H1 (cell line): Measurements from ENCODE around the gene FGF18. TPM values are rescaled to one million over a fixed set of nuclear protein-coding genes. Genes with fewer than 3 reads are reported as not detected.
A peak's percentile ranks its signal among the peaks of the same experiment; 100 is the strongest.

Experiments used
- CTCF ChIA-PET: fragments of 300-600 bp; sonication (Branson Sonifier 250); formaldehyde crosslinking; loops from one replicate; lab custom pipeline; 2021; ENCODE audit not compliant: partially characterized antibody; lab: Charles Lee
- POLR2A ChIA-PET: fragments of 300-600 bp; sonication (Branson Sonifier 250); formaldehyde crosslinking; loops from one replicate; lab custom pipeline; 2021; ENCODE audit warnings: inconsistent platforms; ENCODE audit not compliant: partially characterized antibody; lab: Charles Lee
- DNase-seq, 2 experiments: peaks; one replicate each; pipeline versions ENCODE4 v3.0.0 to v3.0.0-alpha.2; 2010 to 2022; ENCODE audit warnings: low spot score in 2 of 2, low read depth in 1 of 2, mixed read lengths in 1 of 2
- FAIRE-seq: peaks from 2 replicates; lab custom pipeline; 2011; peaks lifted over from hg19 to GRCh38; lab: Jason Lieb, UNC
- H2AFZ ChIP-seq: 2 replicates; pipeline ENCODE4 v1.8.1; 2012; ENCODE audit warnings: low read length, inconsistent platforms
- H2AK5ac ChIP-seq: 2 replicates; pipeline ENCODE4 v1.6.1; 2013; ENCODE audit warnings: low read depth, low read length
- H2BK120ac ChIP-seq: replicated peaks from 2 replicates; pipeline ENCODE3; 2013; ENCODE audit warnings: low read depth, low read length, inconsistent platforms
- H2BK12ac ChIP-seq: 2 replicates; pipeline ENCODE4 v1.6.1; 2013; ENCODE audit warnings: low read depth, low read length
- H2BK15ac ChIP-seq: 2 replicates; pipeline ENCODE4 v1.6.1; 2013; ENCODE audit warnings: low read length
- H2BK20ac ChIP-seq: 2 replicates; pipeline ENCODE4 v1.6.1; 2013; ENCODE audit warnings: low read length
- H2BK5ac ChIP-seq: 2 replicates; pipeline ENCODE4 v1.6.1; 2013; ENCODE audit warnings: low read depth, low read length
- H3K14ac ChIP-seq: 2 replicates; pipeline ENCODE4 v1.6.1; 2013; ENCODE audit warnings: inconsistent platforms; ENCODE audit not compliant: insufficient read length
- H3K18ac ChIP-seq: 2 replicates; pipeline ENCODE4 v1.6.1; 2013; ENCODE audit warnings: low read length; ENCODE audit errors: extremely low read depth
- H3K23ac ChIP-seq: 2 replicates; pipeline ENCODE4 v1.6.1; 2013; ENCODE audit warnings: inconsistent platforms; ENCODE audit not compliant: insufficient read length
- H3K23me2 ChIP-seq: 2 replicates; pipeline ENCODE4 v1.6.1; 2013; ENCODE audit warnings: low read depth, low read length
- H3K27ac ChIP-seq: 2 replicates; pipeline ENCODE4 v1.6.1; 2011; ENCODE audit warnings: low read depth, low read length, inconsistent platforms
- H3K27me3 ChIP-seq, 4 experiments: replicated peaks in 1 of 4; 1 replicate in 1 of 4; 2 replicates in 3 of 4; pipeline versions ENCODE4 v1.6.1 to v1.8.1; 2011 to 2013; ENCODE audit warnings: low read length in 3 of 4, mild to moderate bottlenecking in 3 of 4, inconsistent platforms in 2 of 4, mixed read lengths in 2 of 4, moderate library complexity in 1 of 4; ENCODE audit not compliant: control insufficient read depth in 3 of 4, insufficient read depth in 3 of 4; ENCODE audit errors: extremely low read depth in 1 of 4
- H3K36me3 ChIP-seq, 4 experiments: 2 replicates each; pipeline versions ENCODE4 v1.6.1 to v1.8.1; 2011 to 2013; ENCODE audit warnings: mild to moderate bottlenecking in 4 of 4, low read length in 3 of 4, moderate library complexity in 2 of 4, control low read depth in 1 of 4, inconsistent platforms in 1 of 4; ENCODE audit not compliant: insufficient read depth in 4 of 4, control insufficient read depth in 2 of 4
- H3K4ac ChIP-seq: replicated peaks from 2 replicates; pipeline ENCODE3; 2013; ENCODE audit warnings: low read length, low read depth, mixed read lengths, inconsistent platforms; ENCODE audit not compliant: insufficient read length
- H3K4me1 ChIP-seq, 4 experiments: replicated peaks in 1 of 4; 1 replicate in 1 of 4; 2 replicates in 3 of 4; pipeline versions ENCODE4 v1.6.1 to v1.8.1; 2011 to 2013; ENCODE audit warnings: low read length in 3 of 4, inconsistent platforms in 2 of 4, mixed read lengths in 1 of 4; ENCODE audit not compliant: insufficient read depth in 4 of 4, control insufficient read depth in 3 of 4
- H3K4me2 ChIP-seq, 2 experiments: 2 replicates each; pipeline versions ENCODE4 v1.6.1 to v1.8.1; 2011 to 2013; ENCODE audit warnings: low read depth in 2 of 2, low read length in 2 of 2, control low read depth in 1 of 2, inconsistent platforms in 1 of 2, mild to moderate bottlenecking in 1 of 2; ENCODE audit not compliant: insufficient read depth in 1 of 2
- H3K4me3 ChIP-seq, 4 experiments: fragments of 200-600, 300-600 bp in 1 of 4; sonication (generic), shearing (Covaris generic), sonication (Bioruptor Twin) in 1 of 4; 2 replicates each; pipeline versions ENCODE4 v1.5.1 to v1.8.1; 2011 to 2016; ENCODE audit warnings: low read length in 4 of 4, low read depth in 3 of 4, control low read depth in 2 of 4, inconsistent platforms in 2 of 4, mild to moderate bottlenecking in 2 of 4, mixed read lengths in 1 of 4, moderate library complexity in 1 of 4; ENCODE audit not compliant: insufficient read depth in 2 of 4; ENCODE audit errors: extremely low read depth in 1 of 4
- H3K56ac ChIP-seq: replicated peaks from 2 replicates; pipeline ENCODE3; 2013; ENCODE audit warnings: low read depth, mild to moderate bottlenecking, mixed read lengths, low read length, inconsistent platforms; ENCODE audit not compliant: insufficient read length
- H3K79me1 ChIP-seq: 2 replicates; pipeline ENCODE4 v1.6.1; 2013; ENCODE audit warnings: low read depth, low read length, control low read depth
- H3K79me2 ChIP-seq, 2 experiments: 2 replicates each; pipeline versions ENCODE4 v1.6.1 to v1.8.1; 2012 to 2013; ENCODE audit warnings: low read length in 2 of 2, mild to moderate bottlenecking in 2 of 2, inconsistent platforms in 1 of 2; ENCODE audit not compliant: insufficient read depth in 2 of 2, control insufficient read depth in 1 of 2
- H3K9ac ChIP-seq, 4 experiments: replicated peaks in 1 of 4; 1 replicate in 1 of 4; 2 replicates in 3 of 4; pipeline versions ENCODE4 v1.6.1 to v1.8.1; 2011 to 2013; ENCODE audit warnings: low read depth in 3 of 4, low read length in 3 of 4, control low read depth in 2 of 4, mild to moderate bottlenecking in 2 of 4, moderate library complexity in 2 of 4, inconsistent platforms in 1 of 4; ENCODE audit errors: extremely low read depth in 1 of 4
- H3K9me3 ChIP-seq, 2 experiments: 2 replicates each; pipeline versions ENCODE4 v1.6.1 to v1.8.1; 2012 to 2013; ENCODE audit warnings: mild to moderate bottlenecking in 2 of 2, moderate library complexity in 2 of 2, control low read depth in 1 of 2, inconsistent platforms in 1 of 2, low read depth in 1 of 2, low read length in 1 of 2, mixed read lengths in 1 of 2; ENCODE audit not compliant: insufficient read depth in 2 of 2
- H4K20me1 ChIP-seq, 2 experiments: replicated peaks in 1 of 2; 2 replicates each; pipeline versions ENCODE3 to v1.8.1; 2011 to 2013; ENCODE audit warnings: inconsistent platforms in 2 of 2, low read length in 2 of 2, mild to moderate bottlenecking in 1 of 2; ENCODE audit not compliant: insufficient read depth in 2 of 2, control insufficient read depth in 1 of 2
- H4K5ac ChIP-seq: 2 replicates; pipeline ENCODE4 v1.6.1; 2013; ENCODE audit warnings: low read length, low read depth, mixed read lengths, inconsistent platforms; ENCODE audit not compliant: insufficient read length
- H4K8ac ChIP-seq: 2 replicates; pipeline ENCODE4 v1.8.0; 2013; ENCODE audit warnings: mild to moderate bottlenecking, moderate library complexity, low read length, inconsistent platforms; ENCODE audit not compliant: insufficient read depth; ENCODE audit errors: extremely low read depth
- H4K91ac ChIP-seq: replicated peaks from 2 replicates; pipeline ENCODE3; 2013; ENCODE audit warnings: low read length, mixed read lengths, inconsistent platforms; ENCODE audit not compliant: insufficient read length
- CTCF ChIP-seq, 3 experiments: IDR thresholded peaks; 1 replicate in 2 of 3; 2 replicates in 1 of 3; pipeline versions ENCODE4 v1.5.1 to v1.6.1; 2011; ENCODE audit warnings: low read length in 3 of 3, mild to moderate bottlenecking in 3 of 3, inconsistent platforms in 2 of 3, low read depth in 1 of 3, moderate library complexity in 1 of 3; ENCODE audit not compliant: insufficient read depth in 1 of 3; ENCODE audit errors: control extremely low read depth in 1 of 3
- RAD21 ChIP-seq, 2 experiments: IDR thresholded peaks in 1 of 2; conservative IDR thresholded peaks in 1 of 2; 2 replicates each; pipeline ENCODE4 v1.6.1; 2011; ENCODE audit warnings: low read depth in 2 of 2, low read length in 2 of 2, improper control_type of control experiment in 1 of 2, inconsistent platforms in 1 of 2, mild to moderate bottlenecking in 1 of 2, moderate library complexity in 1 of 2
- RNF2 ChIP-seq: fragments of 200-900, 300-1000 bp; sonication (generic); IDR thresholded peaks from 2 replicates; pipeline ENCODE4 v1.7.1; 2016; ENCODE audit warnings: borderline replicate concordance, low read depth, mild to moderate bottlenecking, antibody characterized with exemption, low read length; ENCODE audit not compliant: poor library complexity, severe bottlenecking; ENCODE audit errors: missing control alignments
- WGBS, 2 experiments: shearing (Covaris generic) in 1 of 2; methylation state at CpG; one replicate each; pipeline versions ENCODE4 v1.1.6 to v1.1.7; 2013 to 2015; ENCODE audit warnings: low lambda C conversion rate in 2 of 2, mixed read lengths in 2 of 2, inconsistent platforms in 1 of 2, low coverage in 1 of 2, missing lambda C conversion rate in 1 of 2; ENCODE audit not compliant: insufficient replicate concordance in 2 of 2, insufficient coverage in 1 of 2, insufficient read length in 1 of 2; ENCODE audit errors: extremely low coverage in 1 of 2, missing lambda C conversion rate in 1 of 2; 5-methylcytosine and 5-hydroxymethylcytosine counted together
- polyA plus RNA-seq, 7 experiments: library from polyadenylated mRNA; depleted of rRNA in 3 of 7; stranded (reverse) in 5 of 7; unstranded in 2 of 7; fragments of >200 nt in 5 of 7; fragments of 200-250 nt in 2 of 7; gene quantifications; 1 replicate in 5 of 7; 2 replicates in 1 of 7; 4 replicates in 1 of 7; pipeline versions ENCODE4 v1.2.1 to v1.2.3, GENCODE V29; 2011 to 2013; ENCODE audit warnings: missing spikeins in 2 of 7, mixed read lengths in 2 of 7
- total RNA-seq: library from RNA; stranded (reverse); fragmentation: NEBNext Ultra II Directional; extraction: Animal tissue kit (Norgen Biotek cat#: 25700); gene quantifications from 2 replicates; pipeline ENCODE4 v1.2.1, GENCODE V29; 2021

Gene FGF18
- total and polyA plus RNA-seq, 2 of the 8 experiments (the other 6 are each of a cell fraction or from before 2014, with no cell fraction given), result 0.54 to 1.3 TPM

- Histone ChIP-seq H4K8ac (no peak overlapping the region), H2BK20ac (0 out of 2 replicates have a peak overlapping the region, but pooled peaks have one; percentile 32), H3K9me3 (no peaks in the 10 kb centered on the region), H2BK12ac (no peak overlapping the region), H4K91ac (no peak overlapping the region), H3K23me2 (no peaks in the 10 kb centered on the region; the same call in 1 of the 2 replicates), H3K79me2 (no peaks in the 10 kb centered on the region), H3K4me1 (peaks cover 0 to 26% (median 18%) of the 10 kb centered on the region in 4 experiments; a peak in 6 of 7 replicates), H2AK5ac (no peak overlapping the region), H2AFZ (no peak overlapping the region), H3K79me1 (no peaks in the 10 kb centered on the region), H3K9ac (no peak overlapping the region), H3K27me3 (no peaks in the 10 kb centered on the region), H3K14ac (no peak overlapping the region), H4K5ac (no peak overlapping the region), H2BK15ac (peak overlapping the region; percentile 81; the same call in 1 of the 2 replicates), H3K4ac (peak overlapping the region; percentile 39), H2BK120ac (no peak overlapping the region), H4K20me1 (no peaks in the 10 kb centered on the region), H3K23ac (no peak overlapping the region), H3K18ac (peak overlapping the region; percentile 60), H3K4me2 (no peak overlapping the region), H2BK5ac (0 out of 2 replicates have a peak overlapping the region, but pooled peaks have one; percentile 52), H3K27ac (no peak overlapping the region), H3K4me3 (no peak overlapping the region), H3K56ac (no peak overlapping the region), H3K36me3 (no peaks in the 10 kb centered on the region)
- ChIA-PET CTCF (interaction anchor here (0.6 to 6.3 kb wide), 8 partner anchors 9 to 164 kb away, joined by 3 to 56 read pairs (median 4); partner anchors contain the start of gene FGF18), POLR2A (no interaction called here)
- no peak for FAIRE-seq
- WGBS, 2 experiments, result 89% methylated on average over 5 of the region's 5 CpGs; no CpG with 5 or more reads in 1 of the 2 experiments
- DNase-seq, result no peak
- TF ChIP-seq RAD21 (IDR thresholded peaks at IDR 0.05 in 1 of 2, conservative IDR thresholded peaks at IDR 0.05 in 1 of 2; ENCODE audit: low read depth in 2 of 2, low read length in 2 of 2) (peak in 1 of 2 experiments; percentile 13; a peak in 1 of 4 replicates), CTCF (IDR thresholded peaks at IDR 0.05; ENCODE audit: control extremely low read depth in 1 of 3, insufficient read depth in 1 of 3, low read depth in 1 of 3, low read length in 3 of 3) (peak in 1 of 3 experiments; percentile 13; a peak in 1 of 4 replicates), RNF2 (no peak)
Observed at GRCh38 chr5:171433982-171434676, 14.7 kb downstream of the FGF18 start.
